ENCODE measurements around the gene PC. TPM values are rescaled to one million over a fixed set of nuclear protein-coding genes. Genes with fewer than 3 reads are reported as not detected.
A peak's percentile ranks its signal among the peaks of the same experiment; 100 is the strongest.

The PC gene
- total and polyA plus RNA-seq, 9 of the 15 experiments (the other 6 are each of a cell fraction or from before 2014, with no cell fraction given) = 0.94 to 38.0 (median 8.7) TPM

- no peak for TF ChIP-seq HNRNPH1 (optimal IDR thresholded peaks at IDR 0.05; ENCODE audit: low read depth, low read length)
- TF ChIP-seq NCOA4 (IDR thresholded peaks at IDR 0.05; ENCODE audit: partially characterized antibody) = no peak
These were observed 42.3 kb downstream of the PC start (continued) for GRCh38 chr11:66915866-66916265.

GRCh38 chr11:66915046-66915832 is 42.9 kb downstream of the PC start:
- Histone ChIP-seq H3K9me1 (ENCODE audit: control insufficient read depth, insufficient read depth, low read length) (peaks cover 2% of the 10 kb centered on the region), H3K4me3 (no peak overlapping the region), H3K79me2 (ENCODE audit: control insufficient read depth, insufficient read depth, low read length) (peaks cover 3% of the 10 kb centered on the region; the same call in 1 of the 3 replicates), H4K20me1 (replicated peaks; ENCODE audit: control insufficient read depth, insufficient read depth, low read length) (no peaks in the 10 kb centered on the region; the same call in 1 of the 2 replicates), H3K9ac (ENCODE audit: insufficient read depth in 1 of 2, low read depth in 2 of 2, low read length in 2 of 2) (peak overlapping the region in 1 of 2 experiments; percentile 85; a peak in 2 of 4 replicates), H3K4me1 (replicated peaks in 1 of 2; ENCODE audit: control insufficient read depth in 2 of 2, insufficient read depth in 2 of 2, low read length in 2 of 2) (peaks cover 12 to 17% of the 10 kb centered on the region in 2 experiments; a peak in 4 of 5 replicates), H3K27me3 (ENCODE audit: control insufficient read depth in 2 of 2, insufficient read depth in 2 of 2, low read length in 2 of 2) (no peaks in the 10 kb centered on the region), H3K36me3 (ENCODE audit: control insufficient read depth, insufficient read depth, low read length) (no peaks in the 10 kb centered on the region; the same call in 2 of the 3 replicates), H3K4me2 (ENCODE audit: insufficient read depth, low read length) (peak overlapping the region; percentile 10; the same call in 1 of the 2 replicates), H2AFZ (ENCODE audit: low read depth, low read length) (peak overlapping the region; percentile 80), H3K9me3 (replicated peaks; ENCODE audit: control insufficient read depth, insufficient read depth, low read depth, low read length) (no peaks in the 10 kb centered on the region), H3K27ac (ENCODE audit: extremely low read depth, low read depth, low read length) (no peak overlapping the region; the same call in 2 of the 3 replicates)
- peak in 3 of 4 experiments; percentile 45 to 55 (median 51) for DNase-seq (ENCODE audit: extremely low read depth in 1 of 4, low spot score in 3 of 4)
- TF ChIP-seq PKNOX1 (IDR thresholded peaks at IDR 0.05) (peak; percentile 91), CTCF (IDR thresholded peaks at IDR 0.05 in 2 of 3, conservative IDR thresholded peaks at IDR 0.05 in 1 of 3; ENCODE audit: insufficient read depth in 2 of 3, low read depth in 1 of 3, low read length in 3 of 3) (0 out of 6 replicates have a peak, but pooled peaks of 2 of the 3 experiments have one; percentile 9 to 22), PBX2 (CRISPR knock-in tag; IDR thresholded peaks at IDR 0.05; ENCODE audit: low read depth) (no peak), PBX2 (tag; conservative IDR thresholded peaks at IDR 0.05; ENCODE audit: low read depth) (peak; percentile 75), YY1 (IDR thresholded peaks at IDR 0.05; ENCODE audit: borderline replicate concordance in 1 of 3, control insufficient read depth in 1 of 3, extremely low read depth in 1 of 3, insufficient read depth in 3 of 3, insufficient read length in 1 of 3, insufficient replicate concordance in 2 of 3, low read depth in 1 of 3, low read length in 2 of 3) (peak in 1 of 3 experiments; percentile 43), NFYB (IDR thresholded peaks at IDR 0.05; ENCODE audit: extremely low read depth, insufficient read length) (peak; percentile 48), SP2 (IDR thresholded peaks at IDR 0.05; ENCODE audit: extremely low read depth, low read depth, low read length, poor library complexity, severe bottlenecking) (peak; percentile 34), TAF7 (tag; IDR thresholded peaks at IDR 0.05) (no peak), ZNF586 (CRISPR knock-in tag; conservative IDR thresholded peaks at IDR 0.05) (no peak)
- ATAC-seq = peak; percentile 87
- WGBS (ENCODE audit: insufficient coverage, low coverage, missing lambda C conversion rate) = 68% methylated on average over 13 of the region's 14 CpGs
- FAIRE-seq = peak; percentile 65
- ChIA-PET POLR2A (interaction anchor here (0.6 to 1.2 kb wide), 10 partner anchors 9 to 128 kb away, joined by 3 to 4 read pairs (median 3); partner anchors contain the start of gene PC), CTCF (ENCODE audit: low intra/inter-chr PET ratio) (no interaction called here)
- in situ Hi-C loops (cut with MboI) = no loop called here
- no TSS peak for BruUV-seq (replicated peaks)
- intact Hi-C loops (cut with micrococcal nuclease) = no loop called here
